HUES48 (cell line): ENCODE measurements around the gene DNAJC21.
A peak's percentile ranks its signal among the peaks of the same experiment; 100 is the strongest.

ENCODE experiments used
- H3K27ac ChIP-seq: one replicate; pipeline ENCODE4 v1.7.0; 2013; ENCODE audit warnings: low read depth, low read length, inconsistent platforms
- H3K27me3 ChIP-seq: 2 replicates; pipeline ENCODE4 v1.6.1; 2013; ENCODE audit warnings: mild to moderate bottlenecking, low read length; ENCODE audit not compliant: control insufficient read depth, insufficient read depth
- H3K36me3 ChIP-seq: 2 replicates; pipeline ENCODE4 v1.6.1; 2013; ENCODE audit warnings: low read length; ENCODE audit not compliant: control insufficient read depth, insufficient read depth
- H3K4me1 ChIP-seq: 2 replicates; pipeline ENCODE4 v1.6.1; 2013; ENCODE audit warnings: mild to moderate bottlenecking, low read length; ENCODE audit not compliant: control insufficient read depth, insufficient read depth
- H3K4me3 ChIP-seq: 2 replicates; pipeline ENCODE4 v1.5.1; 2013; ENCODE audit warnings: mild to moderate bottlenecking, low read depth, low read length
- H3K9ac ChIP-seq: 2 replicates; pipeline ENCODE4 v1.6.1; 2013; ENCODE audit warnings: mild to moderate bottlenecking, low read depth, low read length, moderate library complexity
- H3K9me3 ChIP-seq: 2 replicates; pipeline ENCODE4 v1.6.1; 2013; ENCODE audit warnings: low read length; ENCODE audit not compliant: control insufficient read depth, insufficient read depth

Gene DNAJC21

GRCh38 chr5:34899066-34899465 is 30.3 kb upstream of the DNAJC21 start:
- Histone ChIP-seq H3K27ac (peak overlapping the region; percentile 24), H3K36me3 (peaks cover 7% of the 10 kb centered on the region), H3K9ac (no peak overlapping the region), H3K4me3 (no peak overlapping the region), H3K4me1 (no peaks in the 10 kb centered on the region), H3K9me3 (no peaks in the 10 kb centered on the region), H3K27me3 (no peaks in the 10 kb centered on the region)

- Histone ChIP-seq H3K36me3 (peaks cover 16% of the 10 kb centered on the region), H3K27ac (no peak overlapping the region), H3K4me3 (no peak overlapping the region), H3K9ac (no peak overlapping the region), H3K27me3 (no peaks in the 10 kb centered on the region), H3K4me1 (no peaks in the 10 kb centered on the region), H3K9me3 (no peaks in the 10 kb centered on the region)
Observed at GRCh38 chr5:34900652-34901051, 28.7 kb upstream of the DNAJC21 start.

GRCh38 chr5:34903260-34903659 is 26.1 kb upstream of the DNAJC21 start:
- H3K9ac ChIP-seq = no peak overlapping the region
- no peaks in the 10 kb centered on the region for H3K9me3 ChIP-seq
- H3K36me3 ChIP-seq = peaks cover 33% of the 10 kb centered on the region
- H3K4me3 ChIP-seq = no peak overlapping the region
- H3K4me1 ChIP-seq = no peaks in the 10 kb centered on the region
- H3K27ac ChIP-seq = no peak overlapping the region
- H3K27me3 ChIP-seq = no peaks in the 10 kb centered on the region

- no peak overlapping the region for H3K4me3 ChIP-seq
- no peaks in the 10 kb centered on the region for H3K4me1 ChIP-seq
- no peaks in the 10 kb centered on the region for H3K27me3 ChIP-seq
- H3K27ac ChIP-seq = no peak overlapping the region
- H3K9ac ChIP-seq = no peak overlapping the region
- H3K9me3 ChIP-seq = no peaks in the 10 kb centered on the region
- H3K36me3 ChIP-seq = peaks cover 54% of the 10 kb centered on the region
Observed at GRCh38 chr5:34905564-34905963, 23.8 kb upstream of the DNAJC21 start.

GRCh38 chr5:34913072-34913471 is 16.3 kb upstream of the DNAJC21 start:
- peaks cover 57% of the 10 kb centered on the region for H3K36me3 ChIP-seq
- no peak overlapping the region for H3K9ac ChIP-seq
- no peak overlapping the region for H3K27ac ChIP-seq
- H3K4me1 ChIP-seq = peaks cover 13% of the 10 kb centered on the region; the same call in 1 of the 2 replicates
- no peak overlapping the region for H3K4me3 ChIP-seq
- no peaks in the 10 kb centered on the region for H3K27me3 ChIP-seq
- H3K9me3 ChIP-seq = no peaks in the 10 kb centered on the region

GRCh38 chr5:34914671-34915138 is 14.7 kb upstream of the DNAJC21 start:
- Histone ChIP-seq H3K36me3 (peaks cover 58% of the 10 kb centered on the region), H3K9ac (peak overlapping the region; percentile 99), H3K4me3 (peak overlapping the region; percentile 99), H3K27me3 (no peaks in the 10 kb centered on the region), H3K27ac (peak overlapping the region; percentile 98), H3K4me1 (peaks cover 13% of the 10 kb centered on the region; the same call in 1 of the 2 replicates), H3K9me3 (no peaks in the 10 kb centered on the region)

GRCh38 chr5:34915139-34915855 is 14.1 kb upstream of the DNAJC21 start, which contains the start of the genes BRIX1 and RAD1:
Gene BRIX1 (plus strand): TSS chr5:34915711. CDS start chr5:34915739, 28 bp downstream.
Gene RAD1 (minus strand): TSS chr5:34915504. CDS start chr5:34914892, 612 bp downstream.
- Histone ChIP-seq H3K36me3 (peaks cover 58% of the 10 kb centered on the region), H3K4me3 (peak within 1 kb of the TSS; percentile 99), H3K9ac (peak within 1 kb of the TSS; percentile 99), H3K27ac (peak within 1 kb of the TSS; percentile 98), H3K4me1 (peaks cover 13% of the 10 kb centered on the region; the same call in 1 of the 2 replicates), H3K9me3 (no peaks in the 10 kb centered on the region), H3K27me3 (no peaks in the 10 kb centered on the region)

GRCh38 chr5:34915856-34916192 is 13.5 kb upstream of the DNAJC21 start:
- Histone ChIP-seq H3K27me3 (no peaks in the 10 kb centered on the region), H3K4me3 (peak overlapping the region; percentile 99), H3K4me1 (peaks cover 13% of the 10 kb centered on the region; the same call in 1 of the 2 replicates), H3K9ac (peak overlapping the region; percentile 99), H3K9me3 (no peaks in the 10 kb centered on the region), H3K27ac (peak overlapping the region; percentile 98), H3K36me3 (peaks cover 60% of the 10 kb centered on the region)

- Histone ChIP-seq H3K4me1 (peaks cover 13% of the 10 kb centered on the region; the same call in 1 of the 2 replicates), H3K9ac (peak overlapping the region; percentile 99), H3K27ac (no peak overlapping the region), H3K4me3 (peak overlapping the region; percentile 99), H3K36me3 (peaks cover 60% of the 10 kb centered on the region), H3K9me3 (no peaks in the 10 kb centered on the region), H3K27me3 (no peaks in the 10 kb centered on the region)
Observed at GRCh38 chr5:34916518-34916917, 12.8 kb upstream of the DNAJC21 start.

GRCh38 chr5:34918025-34918424 is 11.3 kb upstream of the DNAJC21 start:
- Histone ChIP-seq H3K4me3 (0 out of 2 replicates have a peak overlapping the region, but pooled peaks have one; percentile 42), H3K27ac (no peak overlapping the region), H3K36me3 (peaks cover 63% of the 10 kb centered on the region), H3K9me3 (no peaks in the 10 kb centered on the region), H3K27me3 (no peaks in the 10 kb centered on the region), H3K9ac (no peak overlapping the region), H3K4me1 (peaks cover 13% of the 10 kb centered on the region; the same call in 1 of the 2 replicates)

- no peak overlapping the region for H3K4me3 ChIP-seq
- peaks cover 64% of the 10 kb centered on the region for H3K36me3 ChIP-seq
- no peaks in the 10 kb centered on the region for H3K9me3 ChIP-seq
- H3K27me3 ChIP-seq = no peaks in the 10 kb centered on the region
- peaks cover 7% of the 10 kb centered on the region; the same call in 1 of the 2 replicates for H3K4me1 ChIP-seq
- no peak overlapping the region for H3K27ac ChIP-seq
- H3K9ac ChIP-seq = no peak overlapping the region
Observed at GRCh38 chr5:34919077-34919476, 10.3 kb upstream of the DNAJC21 start.
